Activated T-cell treated with anti-CD3 and anti-CD28 coated beads for 48 hours (primary cell): Measurements from ENCODE around the gene GRWD1.
A peak's percentile ranks its signal among the peaks of the same experiment; 100 is the strongest.

ENCODE experiments used
- DNase-seq: peaks from one replicate; pipeline ENCODE4 v3.0.0-alpha.2; 2020; ENCODE audit warnings: low read depth

GRWD1 gene

GRCh38 chr19:48456864-48457263, 11.1 kb downstream of the GRWD1 start:
- DNase-seq, result no peak

DNA sequence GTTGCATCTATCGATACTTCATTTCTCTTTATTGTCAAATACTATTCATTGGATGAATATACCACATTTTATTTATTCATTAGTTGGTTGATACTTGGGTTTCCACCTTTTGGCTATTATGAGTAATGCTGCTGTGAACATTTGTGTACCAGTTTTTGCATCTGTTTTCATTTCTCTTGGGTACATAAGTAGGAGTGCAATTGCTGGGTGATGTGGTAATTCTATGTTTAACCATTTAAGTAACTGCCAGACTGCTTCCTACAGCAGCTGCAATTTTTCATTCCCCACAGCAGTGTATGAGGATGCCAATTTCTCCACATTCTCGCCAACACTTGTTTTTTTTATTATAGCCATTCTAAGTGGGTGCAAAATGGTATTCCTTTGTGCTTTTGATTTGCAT, 12.2 kb downstream of the GRWD1 start:
- no peak for DNase-seq

DNA sequence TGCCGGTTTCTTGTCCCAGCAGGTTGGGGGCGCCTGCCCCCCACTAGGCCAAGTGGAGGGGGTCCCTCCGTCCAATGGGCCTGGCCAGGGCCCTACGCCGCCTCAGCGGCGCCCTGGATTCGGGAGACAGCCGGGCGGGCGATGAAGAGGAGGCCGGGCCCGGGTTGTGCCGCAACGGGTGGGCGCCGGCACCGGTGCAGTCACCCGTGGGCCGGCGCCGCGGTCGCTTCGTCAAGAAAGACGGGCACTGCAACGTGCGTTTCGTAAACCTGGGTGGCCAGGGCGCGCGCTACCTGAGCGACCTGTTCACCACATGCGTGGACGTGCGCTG, 15.8 kb downstream of the GRWD1 start:
- DNase-seq, result no peak

GRCh38 chr19:48461982-48462655, 16.3 kb downstream of the GRWD1 start:
- peak; percentile 24 for DNase-seq

- no peak for DNase-seq
Observed at GRCh38 chr19:48465215-48465614, 19.4 kb downstream of the GRWD1 start.

DNA sequence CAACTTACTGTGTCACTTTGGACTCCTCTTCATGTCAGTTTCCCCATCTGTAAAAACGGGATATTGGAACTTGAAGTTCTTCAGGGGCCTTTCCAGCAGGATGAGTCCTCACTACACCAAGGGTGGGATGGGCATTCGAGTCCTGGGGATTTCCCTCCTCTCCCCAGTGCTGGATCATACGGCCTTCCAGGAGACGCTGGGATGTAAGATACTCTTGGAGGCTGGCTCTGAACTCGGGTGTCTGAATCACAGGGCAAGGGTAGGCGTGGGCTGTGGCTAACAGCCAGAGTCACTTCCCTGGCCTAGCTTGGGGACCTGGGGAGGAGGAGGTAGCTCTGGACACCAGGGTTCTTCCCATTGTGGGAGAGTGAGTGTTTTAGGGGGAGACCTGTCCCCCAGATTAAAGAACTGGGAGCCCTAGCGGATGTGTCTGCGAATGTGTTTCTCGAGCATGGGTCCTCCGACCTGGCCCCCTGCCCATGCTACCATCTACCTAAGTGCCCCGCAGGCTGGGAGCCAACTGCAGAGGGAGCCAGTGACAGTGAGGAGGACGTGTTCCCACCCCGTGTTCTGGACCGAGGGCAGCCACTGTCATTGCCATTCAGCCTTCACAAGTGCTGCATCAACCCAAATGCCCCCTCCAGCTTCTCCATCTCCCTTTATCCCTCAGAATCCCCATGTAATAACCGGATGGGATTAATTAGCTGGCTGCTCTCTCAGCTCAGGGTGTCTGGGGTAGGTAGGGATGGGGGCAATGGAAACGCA, 21.0 kb downstream of the GRWD1 start:
- DNase-seq, result no peak

DNA sequence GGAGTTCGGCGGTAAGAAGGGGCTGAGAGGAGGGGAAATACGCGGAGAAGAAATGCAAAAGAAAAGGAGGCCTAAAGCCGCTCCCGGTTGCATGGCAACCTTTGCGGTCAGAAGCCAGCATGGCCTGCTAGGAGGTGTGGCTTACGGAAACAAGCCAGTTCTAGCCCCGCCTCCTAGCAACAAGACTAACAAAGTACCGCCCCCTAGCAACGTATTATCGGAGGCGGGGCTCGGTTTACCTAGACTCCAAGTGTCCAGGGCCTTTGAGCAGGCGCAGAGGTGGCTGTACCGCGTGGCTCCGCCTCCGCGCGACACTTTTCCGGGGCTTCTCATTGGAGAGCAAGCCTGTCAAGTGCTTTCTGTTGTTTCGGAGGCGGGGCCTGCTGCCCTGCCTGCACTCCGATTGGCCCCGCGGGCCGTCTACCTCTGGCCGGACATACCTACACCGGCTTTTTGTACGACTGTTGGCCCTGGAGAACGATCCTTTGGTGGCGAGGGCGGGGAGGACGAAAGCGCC, 23.0 kb downstream of the GRWD1 start:
- DNase-seq, result peak; percentile 99

DNA sequence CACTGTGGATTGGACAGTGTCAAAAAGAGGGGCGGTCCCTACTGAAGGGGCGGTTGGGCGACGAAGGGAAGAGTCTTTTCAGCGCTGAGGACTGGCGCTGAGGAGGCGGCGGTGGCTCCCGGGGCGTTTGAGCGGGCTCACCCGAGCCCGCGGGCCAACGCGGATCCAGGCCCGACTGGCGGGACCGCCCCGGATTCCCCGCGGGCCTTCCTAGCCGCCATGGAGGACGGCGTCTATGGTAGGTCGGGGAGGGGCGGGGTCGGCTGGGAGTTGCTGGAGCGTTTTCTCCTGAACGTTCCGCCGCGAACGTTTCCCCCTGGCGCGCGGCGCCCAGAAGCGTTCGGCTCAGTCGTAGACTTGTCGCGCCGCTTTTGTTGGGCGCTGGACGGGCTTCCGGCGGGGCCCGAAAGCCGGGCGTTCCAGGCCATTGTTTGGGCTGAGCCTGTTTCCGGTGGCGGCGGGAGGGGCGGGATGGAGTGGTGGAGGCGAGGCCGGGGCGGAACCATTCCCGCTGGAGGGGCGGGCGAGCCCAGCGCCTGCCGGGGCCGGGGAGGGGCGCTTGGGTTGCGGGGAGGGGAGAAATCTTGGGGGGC, 23.6 kb downstream of the GRWD1 start, which contains the start of gene CYTH2:
Gene CYTH2, plus strand, starts transcription at position 81 of the 593 bp plus-strand sequence. Its CDS starts 139 bp downstream, at position 220.
- peak; percentile 74 for DNase-seq

- DNase-seq, result no peak
Observed at GRCh38 chr19:48469934-48470680, 24.3 kb downstream of the GRWD1 start.

DNA sequence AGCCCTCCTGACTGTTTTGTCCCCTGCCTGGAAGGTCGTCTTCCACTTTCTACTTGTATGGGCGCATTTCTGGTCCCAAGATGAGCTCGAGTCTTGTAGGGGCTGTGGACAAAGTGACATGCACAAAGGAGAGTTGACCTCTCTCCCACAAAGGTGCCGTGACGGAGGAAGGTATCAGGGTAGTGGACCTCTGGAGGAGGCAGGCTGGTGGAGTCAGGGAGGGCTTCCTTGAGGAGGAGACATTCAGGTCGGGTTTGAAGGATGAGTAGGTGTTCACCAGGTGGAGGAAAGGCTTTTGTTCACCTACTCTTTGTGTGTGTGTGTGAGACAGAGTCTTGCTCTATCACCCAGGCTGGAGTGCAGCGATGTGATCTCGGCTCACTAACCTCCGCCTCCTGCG, 25.1 kb downstream of the GRWD1 start:
- DNase-seq, result no peak

GRCh38 chr19:48471836-48472235, 26.1 kb downstream of the GRWD1 start:
- DNase-seq, result no peak

GRCh38 chr19:48473161-48473966, 27.6 kb downstream of the GRWD1 start:
- DNase-seq, result no peak

DNA sequence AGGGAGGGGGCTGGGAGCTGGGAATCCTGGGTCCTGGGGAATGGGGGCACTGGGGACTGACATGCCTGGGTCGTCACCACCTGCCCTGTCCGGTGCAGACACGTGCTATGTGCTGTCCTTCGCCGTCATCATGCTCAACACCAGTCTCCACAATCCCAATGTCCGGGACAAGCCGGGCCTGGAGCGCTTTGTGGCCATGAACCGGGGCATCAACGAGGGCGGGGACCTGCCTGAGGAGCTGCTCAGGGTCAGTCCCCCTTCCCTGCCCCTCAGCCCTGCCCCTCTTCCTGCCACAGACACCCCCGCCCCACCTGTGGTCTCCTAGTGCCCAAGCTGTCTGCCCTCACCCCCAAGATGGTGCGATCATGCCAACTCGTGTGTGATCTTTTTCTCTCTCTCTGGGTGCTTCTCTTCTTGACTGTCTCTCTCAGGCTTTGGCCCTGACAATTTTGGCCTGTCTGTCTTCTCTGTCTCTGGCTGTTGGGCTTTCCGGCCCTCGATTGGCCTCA, 28.4 kb downstream of the GRWD1 start:
- no peak for DNase-seq

GRCh38 chr19:48475369-48476068, 29.7 kb downstream of the GRWD1 start:
- no peak for DNase-seq

GRCh38 chr19:48476176-48476575, 30.4 kb downstream of the GRWD1 start:
- DNase-seq, result no peak

- no peak for DNase-seq
Observed at GRCh38 chr19:48477067-48477685, 31.4 kb downstream of the GRWD1 start.

DNA sequence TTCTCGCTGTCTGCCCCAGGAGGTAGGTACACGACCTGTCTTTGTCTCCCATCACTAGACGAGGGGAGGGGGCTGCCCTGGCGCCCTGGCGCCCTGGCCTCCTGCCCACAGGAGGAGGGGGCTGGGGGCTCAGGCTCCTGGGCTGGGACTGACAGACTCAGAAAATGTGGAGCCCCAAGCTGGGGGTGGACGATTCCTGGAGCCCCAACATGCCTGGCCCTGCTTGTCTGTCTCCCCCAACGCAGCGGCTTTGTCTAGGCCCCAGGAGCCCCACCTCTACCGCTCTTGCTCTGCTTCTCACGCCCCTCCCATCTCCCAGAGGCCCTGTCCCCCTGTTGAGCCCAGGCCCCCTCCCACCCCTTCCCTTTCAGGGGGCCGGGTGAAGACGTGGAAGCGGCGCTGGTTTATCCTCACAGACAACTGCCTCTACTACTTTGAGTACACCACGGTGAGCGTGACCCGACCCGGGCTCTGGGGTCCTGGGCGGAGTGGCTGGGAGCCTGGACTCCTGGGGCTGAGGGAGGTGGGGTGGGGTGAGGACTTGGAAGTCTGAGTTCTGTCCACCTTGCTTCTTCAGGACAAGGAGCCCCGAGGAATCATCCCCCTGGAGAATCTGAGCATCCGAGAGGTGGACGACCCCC, 32.0 kb downstream of the GRWD1 start:
- no peak for DNase-seq

GRCh38 chr19:48478339-48479256, 32.8 kb downstream of the GRWD1 start:
- DNase-seq, result no peak

- no peak for DNase-seq
Observed at GRCh38 chr19:48479686-48480085, 33.9 kb downstream of the GRWD1 start.
